Liver (tissue), 9 donors: Measurements from ENCODE around the gene IGSF6. TPM values are rescaled to one million over a fixed set of nuclear protein-coding genes. Genes with fewer than 3 reads are reported as not detected.
"Not testable (repeated sequence)": the region's sequence is repeated elsewhere in the genome, so short reads cannot be mapped to it uniquely, and the experiment has no call there.

Experiments
- DNase-seq: peaks from one replicate; pipeline ENCODE4 v3.0.0-alpha.2; 2017; ENCODE audit warnings: low spot score
- H3K27ac ChIP-seq, 2 donors: one replicate each; pipeline ENCODE4 v1.7.0; 2013; ENCODE audit warnings: inconsistent platforms in 2 of 2, low read length in 2 of 2, control low read depth in 1 of 2, low read depth in 1 of 2, mild to moderate bottlenecking in 1 of 2
- H3K27me3 ChIP-seq, 4 donors: one replicate each; pipeline versions ENCODE4 v1.6.1 to v1.7.0; 2013; ENCODE audit warnings: low read length in 3 of 4, inconsistent platforms in 1 of 4, mild to moderate bottlenecking in 1 of 4, moderate library complexity in 1 of 4; ENCODE audit not compliant: control insufficient read depth in 4 of 4, insufficient read depth in 4 of 4
- H3K36me3 ChIP-seq, 4 donors: one replicate each; pipeline versions ENCODE4 v1.6.1 to v1.7.0; 2013; ENCODE audit warnings: low read length in 3 of 4, mild to moderate bottlenecking in 3 of 4, low read depth in 1 of 4, moderate library complexity in 1 of 4; ENCODE audit not compliant: control insufficient read depth in 4 of 4, insufficient read depth in 3 of 4
- H3K4me1 ChIP-seq, 4 donors: one replicate each; pipeline versions ENCODE4 v1.6.1 to v1.7.0; 2013; ENCODE audit warnings: low read length in 3 of 4, mild to moderate bottlenecking in 3 of 4, moderate library complexity in 1 of 4; ENCODE audit not compliant: control insufficient read depth in 4 of 4, insufficient read depth in 4 of 4
- H3K4me3 ChIP-seq, 3 donors: one replicate each; pipeline versions ENCODE4 v1.6.1 to v1.7.0; 2013; ENCODE audit warnings: low read length in 3 of 3, control low read depth in 1 of 3, low read depth in 1 of 3, mild to moderate bottlenecking in 1 of 3
- H3K9ac ChIP-seq, 2 donors: one replicate each; pipeline ENCODE4 v1.7.0; 2013; ENCODE audit warnings: low read length in 2 of 2, mild to moderate bottlenecking in 2 of 2, moderate library complexity in 2 of 2, control low read depth in 1 of 2, low read depth in 1 of 2
- H3K9me3 ChIP-seq, 4 donors: one replicate each; pipeline versions ENCODE4 v1.6.1 to v1.7.0; 2013; ENCODE audit warnings: low read length in 3 of 4; ENCODE audit not compliant: control insufficient read depth in 4 of 4
- ATF3 ChIP-seq: IDR thresholded peaks from 2 replicates; pipeline ENCODE4 v1.6.1; 2016; ENCODE audit warnings: antibody characterized with exemption
- CTCF ChIP-seq: fragments of 150-350 bp; IDR thresholded peaks from 2 replicates; pipeline ENCODE4 v1.5.1; 2017; ENCODE audit warnings: improper control_type of control experiment, low read depth, low read length; ENCODE audit not compliant: missing input control
- EGR1 ChIP-seq, 2 donors: IDR thresholded peaks; 2 replicates each; pipeline ENCODE4 v1.6.1; 2016 to 2018; ENCODE audit warnings: antibody characterized with exemption in 2 of 2, low read depth in 2 of 2
- FOXA1 ChIP-seq: IDR thresholded peaks from 2 replicates; pipeline ENCODE4 v1.6.1; 2016; ENCODE audit warnings: antibody characterized with exemption
- FOXA2 ChIP-seq: IDR thresholded peaks from 2 replicates; pipeline ENCODE4 v1.6.1; 2016; ENCODE audit warnings: antibody characterized with exemption
- GABPA ChIP-seq, 2 donors: IDR thresholded peaks in 1 of 2; conservative IDR thresholded peaks in 1 of 2; 2 replicates each; pipeline ENCODE4 v1.6.1; 2016; ENCODE audit warnings: antibody characterized with exemption in 2 of 2, mild to moderate bottlenecking in 1 of 2, moderate library complexity in 1 of 2
- HNF4A ChIP-seq, 2 donors: conservative IDR thresholded peaks; 2 replicates each; pipeline ENCODE4 v1.6.1; 2016; ENCODE audit warnings: antibody characterized with exemption in 2 of 2, mild to moderate bottlenecking in 2 of 2
- HNF4G ChIP-seq: IDR thresholded peaks from 2 replicates; pipeline ENCODE4 v1.6.1; 2016; ENCODE audit warnings: antibody characterized with exemption
- JUND ChIP-seq, 2 donors: IDR thresholded peaks; 2 replicates each; pipeline ENCODE4 v1.6.1; 2016; ENCODE audit warnings: antibody characterized with exemption in 2 of 2
- NR2F2 ChIP-seq: IDR thresholded peaks from 2 replicates; pipeline ENCODE4 v1.6.1; 2016; ENCODE audit warnings: antibody characterized with exemption
- RAD21 ChIP-seq, 2 donors: IDR thresholded peaks; 2 replicates each; pipeline ENCODE4 v1.6.1; 2016; ENCODE audit warnings: antibody characterized with exemption in 2 of 2, mild to moderate bottlenecking in 2 of 2
- REST ChIP-seq: IDR thresholded peaks from 2 replicates; pipeline ENCODE4 v1.6.1; 2016; ENCODE audit warnings: antibody characterized with exemption, mild to moderate bottlenecking
- RXRA ChIP-seq, 2 donors: IDR thresholded peaks; 2 replicates each; pipeline ENCODE4 v1.6.1; 2017 to 2018; ENCODE audit warnings: antibody characterized with exemption in 2 of 2, mild to moderate bottlenecking in 1 of 2
- SP1 ChIP-seq: IDR thresholded peaks from 2 replicates; pipeline ENCODE4 v1.6.1; 2018; ENCODE audit warnings: antibody characterized with exemption, mild to moderate bottlenecking
- TAF1 ChIP-seq: conservative IDR thresholded peaks from 2 replicates; pipeline ENCODE4 v1.6.1; 2016; ENCODE audit warnings: antibody characterized with exemption, mild to moderate bottlenecking
- YY1 ChIP-seq: IDR thresholded peaks from 2 replicates; pipeline ENCODE4 v1.6.1; 2016; ENCODE audit warnings: antibody characterized with exemption, mild to moderate bottlenecking
- WGBS: extraction: QIAGEN DNeasy Blood & Tissue Kit; methylation state at CpG from one replicate; pipeline ENCODE4 v1.1.7; 2013; 5-methylcytosine and 5-hydroxymethylcytosine counted together
- polyA plus RNA-seq, 2 donors: library from polyadenylated mRNA; stranded (reverse) in 1 of 2; unstranded in 1 of 2; fragments of 200-250 nt in 1 of 2; fragments of >200 nt in 1 of 2; fragmentation: Nextera tagmentation in 1 of 2; extraction: Ambion mirVana in 1 of 2; gene quantifications; one replicate each; pipeline versions ENCODE4 v1.2.1 to v1.2.3, GENCODE V29; 2013 to 2015
- total RNA-seq, 2 donors: library from RNA; depleted of rRNA; stranded (reverse); fragments of >200 nt; gene quantifications; one replicate each; pipeline ENCODE4 v1.2.3, GENCODE V29; 2014
- TF ChIP-seq, protein P1 (sequence below): IDR thresholded peaks from 2 replicates; pipeline ENCODE4 v1.6.1; 2016; ENCODE audit warnings: antibody characterized with exemption
- TF ChIP-seq, protein P2 (sequence below): IDR thresholded peaks from 2 replicates; pipeline ENCODE4 v1.6.1; 2016; ENCODE audit warnings: antibody characterized with exemption
- donor health status: healthy.
- donor health status: healthy.
- donor health status: healthy.
- donor health status: healthy.
- donor health status: healthy.

The IGSF6 gene
- total and polyA plus RNA-seq, 4 donors: 2.6 to 27.3 (median 5.4) TPM

DNA sequence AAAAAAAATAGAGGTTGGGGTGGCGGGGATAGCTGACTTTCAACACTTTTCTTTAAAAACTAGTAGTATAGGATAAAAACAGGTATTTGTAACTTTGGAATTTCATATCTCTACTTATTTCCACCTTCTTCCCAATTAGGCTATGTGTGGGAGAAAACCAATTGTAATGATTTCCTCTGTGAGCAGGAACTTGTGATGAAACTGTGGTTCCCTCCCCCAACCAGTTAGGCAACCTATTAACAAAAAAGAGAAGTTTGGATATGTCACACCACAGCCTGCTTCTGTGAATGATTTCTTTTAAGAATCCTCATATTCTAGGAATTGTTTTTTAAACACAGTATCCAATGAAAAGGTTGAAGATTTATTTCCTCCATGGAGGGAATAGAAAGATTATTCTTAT, 1.9 kb downstream of the IGSF6 start:
- Histone ChIP-seq H3K36me3 (peaks cover 0 to 3% (median 2%) of the 10 kb centered on the region in 4 donors), H3K4me1 (peaks cover 0 to 3% (median 0%) of the 10 kb centered on the region in 4 donors), H3K4me3 (no peak overlapping the region), H3K27ac (no peak overlapping the region), H3K27me3 (no peaks in the 10 kb centered on the region), H3K9ac (no peak overlapping the region), H3K9me3 (no peaks in the 10 kb centered on the region)
- 94% methylated on average over 1 of the region's 1 CpG for WGBS
- DNase-seq: no peak
- TF ChIP-seq YY1: no peak
- TF ChIP-seq FOXA2: no peak
- TF ChIP-seq GABPA (IDR thresholded peaks at IDR 0.05 in 1 of 2, conservative IDR thresholded peaks at IDR 0.05 in 1 of 2): no peak
- TF ChIP-seq SP1: no peak
- no peak for TF ChIP-seq REST
- TF ChIP-seq, protein P1, sequence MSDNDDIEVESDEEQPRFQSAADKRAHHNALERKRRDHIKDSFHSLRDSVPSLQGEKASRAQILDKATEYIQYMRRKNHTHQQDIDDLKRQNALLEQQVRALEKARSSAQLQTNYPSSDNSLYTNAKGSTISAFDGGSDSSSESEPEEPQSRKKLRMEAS: no peak
- no peak for TF ChIP-seq HNF4A (conservative IDR thresholded peaks at IDR 0.05)
- no peak for TF ChIP-seq RAD21 (IDR thresholded peaks at IDR 0.05)
- TF ChIP-seq JUND (IDR thresholded peaks at IDR 0.05): no peak
- no peak for TF ChIP-seq RXRA (IDR thresholded peaks at IDR 0.05)
- TF ChIP-seq HNF4G: no peak
- TF ChIP-seq ATF3: no peak
- TF ChIP-seq, protein P2, sequence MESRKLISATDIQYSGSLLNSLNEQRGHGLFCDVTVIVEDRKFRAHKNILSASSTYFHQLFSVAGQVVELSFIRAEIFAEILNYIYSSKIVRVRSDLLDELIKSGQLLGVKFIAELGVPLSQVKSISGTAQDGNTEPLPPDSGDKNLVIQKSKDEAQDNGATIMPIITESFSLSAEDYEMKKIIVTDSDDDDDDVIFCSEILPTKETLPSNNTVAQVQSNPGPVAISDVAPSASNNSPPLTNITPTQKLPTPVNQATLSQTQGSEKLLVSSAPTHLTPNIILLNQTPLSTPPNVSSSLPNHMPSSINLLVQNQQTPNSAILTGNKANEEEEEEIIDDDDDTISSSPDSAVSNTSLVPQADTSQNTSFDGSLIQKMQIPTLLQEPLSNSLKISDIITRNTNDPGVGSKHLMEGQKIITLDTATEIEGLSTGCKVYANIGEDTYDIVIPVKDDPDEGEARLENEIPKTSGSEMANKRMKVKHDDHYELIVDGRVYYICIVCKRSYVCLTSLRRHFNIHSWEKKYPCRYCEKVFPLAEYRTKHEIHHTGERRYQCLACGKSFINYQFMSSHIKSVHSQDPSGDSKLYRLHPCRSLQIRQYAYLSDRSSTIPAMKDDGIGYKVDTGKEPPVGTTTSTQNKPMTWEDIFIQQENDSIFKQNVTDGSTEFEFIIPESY: no peak
- no peak for TF ChIP-seq EGR1 (IDR thresholded peaks at IDR 0.05; ENCODE audit: low read depth in 2 of 2)
- no peak for TF ChIP-seq TAF1
- no peak for TF ChIP-seq NR2F2
- no peak for TF ChIP-seq FOXA1
- no peak for TF ChIP-seq CTCF

GRCh38 chr16:21649826-21650406, 2.5 kb downstream of the IGSF6 start:
- H3K9me3 ChIP-seq, DNase-seq, H3K36me3 ChIP-seq, H3K27ac ChIP-seq, H3K4me1 ChIP-seq, H3K9ac ChIP-seq, H3K4me3 ChIP-seq, H3K27me3 ChIP-seq: not testable (repeated sequence)
- WGBS: 92% methylated on average over 12 of the region's 12 CpGs
